Measurements from ENCODE around the gene PLD4. TPM values are rescaled to one million over a fixed set of nuclear protein-coding genes. Genes with fewer than 3 reads are reported as not detected.
A peak's percentile ranks its signal among the peaks of the same experiment; 100 is the strongest.

Gene PLD4
- total RNA-seq, 1 experiment from 2014 or later, result 0.07 TPM

DNA sequence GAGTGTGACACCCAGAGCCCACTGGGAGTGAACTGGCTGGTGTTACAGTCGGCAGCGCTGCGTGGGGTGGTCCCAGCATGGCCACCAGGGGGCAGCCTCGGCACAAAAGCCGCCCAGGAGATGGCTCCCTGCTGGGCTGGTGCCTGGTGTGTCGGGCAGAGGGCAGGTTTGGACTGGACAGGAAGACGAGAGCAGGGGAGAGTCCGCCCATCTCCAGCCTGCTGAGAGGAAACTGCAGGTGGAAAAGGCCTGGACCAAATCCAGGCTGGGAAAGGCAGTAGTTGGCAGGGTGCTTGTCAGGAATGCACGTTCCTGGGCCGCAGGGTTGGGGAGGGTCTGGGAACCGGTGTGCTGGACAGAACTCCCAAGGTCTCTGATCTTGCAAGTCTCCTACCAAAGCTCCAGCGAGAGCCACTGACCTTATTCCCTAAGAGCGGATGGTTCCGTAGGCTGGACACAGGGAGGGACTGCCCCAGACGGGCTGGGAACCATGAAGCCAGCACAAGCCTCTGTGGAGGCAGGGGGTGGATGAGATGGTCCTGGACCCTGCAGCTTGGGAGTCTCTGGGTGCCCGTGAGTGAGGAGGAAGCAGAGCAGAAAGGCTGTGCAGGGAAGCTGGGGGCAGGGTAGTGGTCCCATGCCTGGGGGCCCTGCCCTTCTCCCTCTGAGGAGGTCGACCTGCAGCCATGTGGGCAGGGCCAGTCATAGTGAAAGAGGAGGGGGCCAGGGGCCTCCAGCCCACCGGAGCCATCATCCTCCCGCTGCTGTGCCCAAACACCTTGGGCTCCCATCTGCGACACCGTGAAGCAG, 51.7 kb downstream of the PLD4 start (continued):
- TF ChIP-seq, protein P1, sequence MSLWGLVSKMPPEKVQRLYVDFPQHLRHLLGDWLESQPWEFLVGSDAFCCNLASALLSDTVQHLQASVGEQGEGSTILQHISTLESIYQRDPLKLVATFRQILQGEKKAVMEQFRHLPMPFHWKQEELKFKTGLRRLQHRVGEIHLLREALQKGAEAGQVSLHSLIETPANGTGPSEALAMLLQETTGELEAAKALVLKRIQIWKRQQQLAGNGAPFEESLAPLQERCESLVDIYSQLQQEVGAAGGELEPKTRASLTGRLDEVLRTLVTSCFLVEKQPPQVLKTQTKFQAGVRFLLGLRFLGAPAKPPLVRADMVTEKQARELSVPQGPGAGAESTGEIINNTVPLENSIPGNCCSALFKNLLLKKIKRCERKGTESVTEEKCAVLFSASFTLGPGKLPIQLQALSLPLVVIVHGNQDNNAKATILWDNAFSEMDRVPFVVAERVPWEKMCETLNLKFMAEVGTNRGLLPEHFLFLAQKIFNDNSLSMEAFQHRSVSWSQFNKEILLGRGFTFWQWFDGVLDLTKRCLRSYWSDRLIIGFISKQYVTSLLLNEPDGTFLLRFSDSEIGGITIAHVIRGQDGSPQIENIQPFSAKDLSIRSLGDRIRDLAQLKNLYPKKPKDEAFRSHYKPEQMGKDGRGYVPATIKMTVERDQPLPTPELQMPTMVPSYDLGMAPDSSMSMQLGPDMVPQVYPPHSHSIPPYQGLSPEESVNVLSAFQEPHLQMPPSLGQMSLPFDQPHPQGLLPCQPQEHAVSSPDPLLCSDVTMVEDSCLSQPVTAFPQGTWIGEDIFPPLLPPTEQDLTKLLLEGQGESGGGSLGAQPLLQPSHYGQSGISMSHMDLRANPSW (CRISPR knock-in tag; conservative IDR thresholded peaks at IDR 0.05; ENCODE audit: low read depth), result no peak
- TF ChIP-seq SMAD3 (CRISPR knock-in tag; IDR thresholded peaks at IDR 0.05; ENCODE audit: borderline replicate concordance) (no peak), JUN (CRISPR knock-in tag; IDR thresholded peaks at IDR 0.05) (no peak), SMAD4 (CRISPR knock-in tag; IDR thresholded peaks at IDR 0.05) (no peak), TEAD1 (CRISPR knock-in tag; IDR thresholded peaks at IDR 0.05) (no peak), ZNF423 (CRISPR knock-in tag; IDR thresholded peaks at IDR 0.05) (peak; percentile 83; the same call in 1 of the 2 replicates), TCF7 (CRISPR knock-in tag; IDR thresholded peaks at IDR 0.05; ENCODE audit: low read depth) (no peak), NFE2L1 (CRISPR knock-in tag; IDR thresholded peaks at IDR 0.05) (no peak), SP1 (CRISPR knock-in tag; conservative IDR thresholded peaks at IDR 0.05) (0 out of 2 replicates have a peak, but pooled peaks have one; percentile 41), NFYB (CRISPR knock-in tag; conservative IDR thresholded peaks at IDR 0.05; ENCODE audit: low read depth) (no peak), HMGA2 (CRISPR knock-in tag; IDR thresholded peaks at IDR 0.05) (no peak), SOX15 (CRISPR knock-in tag; IDR thresholded peaks at IDR 0.05) (no peak), ELF4 (CRISPR knock-in tag; IDR thresholded peaks at IDR 0.05; ENCODE audit: low read depth) (no peak), ZNF416 (CRISPR knock-in tag; IDR thresholded peaks at IDR 0.05) (0 out of 2 replicates have a peak, but pooled peaks have one; percentile 12), OVOL2 (CRISPR knock-in tag; IDR thresholded peaks at IDR 0.05; ENCODE audit: borderline replicate concordance) (no peak), FOXP1 (CRISPR knock-in tag; IDR thresholded peaks at IDR 0.05; ENCODE audit: borderline replicate concordance) (no peak), IRF2 (CRISPR knock-in tag; IDR thresholded peaks at IDR 0.05; ENCODE audit: borderline replicate concordance, low read depth) (no peak)
- TF ChIP-seq, protein P2, sequence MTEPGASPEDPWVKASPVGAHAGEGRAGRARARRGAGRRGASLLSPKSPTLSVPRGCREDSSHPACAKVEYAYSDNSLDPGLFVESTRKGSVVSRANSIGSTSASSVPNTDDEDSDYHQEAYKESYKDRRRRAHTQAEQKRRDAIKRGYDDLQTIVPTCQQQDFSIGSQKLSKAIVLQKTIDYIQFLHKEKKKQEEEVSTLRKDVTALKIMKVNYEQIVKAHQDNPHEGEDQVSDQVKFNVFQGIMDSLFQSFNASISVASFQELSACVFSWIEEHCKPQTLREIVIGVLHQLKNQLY (CRISPR knock-in tag; IDR thresholded peaks at IDR 0.05), result no peak
- TF ChIP-seq, protein P3, sequence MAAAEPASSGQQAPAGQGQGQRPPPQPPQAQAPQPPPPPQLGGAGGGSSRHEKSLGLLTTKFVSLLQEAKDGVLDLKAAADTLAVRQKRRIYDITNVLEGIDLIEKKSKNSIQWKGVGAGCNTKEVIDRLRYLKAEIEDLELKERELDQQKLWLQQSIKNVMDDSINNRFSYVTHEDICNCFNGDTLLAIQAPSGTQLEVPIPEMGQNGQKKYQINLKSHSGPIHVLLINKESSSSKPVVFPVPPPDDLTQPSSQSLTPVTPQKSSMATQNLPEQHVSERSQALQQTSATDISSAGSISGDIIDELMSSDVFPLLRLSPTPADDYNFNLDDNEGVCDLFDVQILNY (CRISPR knock-in tag; IDR thresholded peaks at IDR 0.05), result no peak
- TF ChIP-seq, protein P4, sequence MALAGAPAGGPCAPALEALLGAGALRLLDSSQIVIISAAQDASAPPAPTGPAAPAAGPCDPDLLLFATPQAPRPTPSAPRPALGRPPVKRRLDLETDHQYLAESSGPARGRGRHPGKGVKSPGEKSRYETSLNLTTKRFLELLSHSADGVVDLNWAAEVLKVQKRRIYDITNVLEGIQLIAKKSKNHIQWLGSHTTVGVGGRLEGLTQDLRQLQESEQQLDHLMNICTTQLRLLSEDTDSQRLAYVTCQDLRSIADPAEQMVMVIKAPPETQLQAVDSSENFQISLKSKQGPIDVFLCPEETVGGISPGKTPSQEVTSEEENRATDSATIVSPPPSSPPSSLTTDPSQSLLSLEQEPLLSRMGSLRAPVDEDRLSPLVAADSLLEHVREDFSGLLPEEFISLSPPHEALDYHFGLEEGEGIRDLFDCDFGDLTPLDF (CRISPR knock-in tag; IDR thresholded peaks at IDR 0.05), result no peak
- TF ChIP-seq, protein P5, sequence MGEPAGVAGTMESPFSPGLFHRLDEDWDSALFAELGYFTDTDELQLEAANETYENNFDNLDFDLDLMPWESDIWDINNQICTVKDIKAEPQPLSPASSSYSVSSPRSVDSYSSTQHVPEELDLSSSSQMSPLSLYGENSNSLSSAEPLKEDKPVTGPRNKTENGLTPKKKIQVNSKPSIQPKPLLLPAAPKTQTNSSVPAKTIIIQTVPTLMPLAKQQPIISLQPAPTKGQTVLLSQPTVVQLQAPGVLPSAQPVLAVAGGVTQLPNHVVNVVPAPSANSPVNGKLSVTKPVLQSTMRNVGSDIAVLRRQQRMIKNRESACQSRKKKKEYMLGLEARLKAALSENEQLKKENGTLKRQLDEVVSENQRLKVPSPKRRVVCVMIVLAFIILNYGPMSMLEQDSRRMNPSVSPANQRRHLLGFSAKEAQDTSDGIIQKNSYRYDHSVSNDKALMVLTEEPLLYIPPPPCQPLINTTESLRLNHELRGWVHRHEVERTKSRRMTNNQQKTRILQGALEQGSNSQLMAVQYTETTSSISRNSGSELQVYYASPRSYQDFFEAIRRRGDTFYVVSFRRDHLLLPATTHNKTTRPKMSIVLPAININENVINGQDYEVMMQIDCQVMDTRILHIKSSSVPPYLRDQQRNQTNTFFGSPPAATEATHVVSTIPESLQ (CRISPR knock-in tag; IDR thresholded peaks at IDR 0.05), result no peak
- TF ChIP-seq, protein P6, sequence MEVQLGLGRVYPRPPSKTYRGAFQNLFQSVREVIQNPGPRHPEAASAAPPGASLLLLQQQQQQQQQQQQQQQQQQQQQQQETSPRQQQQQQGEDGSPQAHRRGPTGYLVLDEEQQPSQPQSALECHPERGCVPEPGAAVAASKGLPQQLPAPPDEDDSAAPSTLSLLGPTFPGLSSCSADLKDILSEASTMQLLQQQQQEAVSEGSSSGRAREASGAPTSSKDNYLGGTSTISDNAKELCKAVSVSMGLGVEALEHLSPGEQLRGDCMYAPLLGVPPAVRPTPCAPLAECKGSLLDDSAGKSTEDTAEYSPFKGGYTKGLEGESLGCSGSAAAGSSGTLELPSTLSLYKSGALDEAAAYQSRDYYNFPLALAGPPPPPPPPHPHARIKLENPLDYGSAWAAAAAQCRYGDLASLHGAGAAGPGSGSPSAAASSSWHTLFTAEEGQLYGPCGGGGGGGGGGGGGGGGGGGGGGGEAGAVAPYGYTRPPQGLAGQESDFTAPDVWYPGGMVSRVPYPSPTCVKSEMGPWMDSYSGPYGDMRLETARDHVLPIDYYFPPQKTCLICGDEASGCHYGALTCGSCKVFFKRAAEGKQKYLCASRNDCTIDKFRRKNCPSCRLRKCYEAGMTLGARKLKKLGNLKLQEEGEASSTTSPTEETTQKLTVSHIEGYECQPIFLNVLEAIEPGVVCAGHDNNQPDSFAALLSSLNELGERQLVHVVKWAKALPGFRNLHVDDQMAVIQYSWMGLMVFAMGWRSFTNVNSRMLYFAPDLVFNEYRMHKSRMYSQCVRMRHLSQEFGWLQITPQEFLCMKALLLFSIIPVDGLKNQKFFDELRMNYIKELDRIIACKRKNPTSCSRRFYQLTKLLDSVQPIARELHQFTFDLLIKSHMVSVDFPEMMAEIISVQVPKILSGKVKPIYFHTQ (CRISPR knock-in tag; IDR thresholded peaks at IDR 0.05), result no peak
- TF ChIP-seq, protein P7, sequence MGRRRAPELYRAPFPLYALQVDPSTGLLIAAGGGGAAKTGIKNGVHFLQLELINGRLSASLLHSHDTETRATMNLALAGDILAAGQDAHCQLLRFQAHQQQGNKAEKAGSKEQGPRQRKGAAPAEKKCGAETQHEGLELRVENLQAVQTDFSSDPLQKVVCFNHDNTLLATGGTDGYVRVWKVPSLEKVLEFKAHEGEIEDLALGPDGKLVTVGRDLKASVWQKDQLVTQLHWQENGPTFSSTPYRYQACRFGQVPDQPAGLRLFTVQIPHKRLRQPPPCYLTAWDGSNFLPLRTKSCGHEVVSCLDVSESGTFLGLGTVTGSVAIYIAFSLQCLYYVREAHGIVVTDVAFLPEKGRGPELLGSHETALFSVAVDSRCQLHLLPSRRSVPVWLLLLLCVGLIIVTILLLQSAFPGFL (CRISPR knock-in tag; IDR thresholded peaks at IDR 0.05; ENCODE audit: borderline replicate concordance), result no peak
- TF ChIP-seq, protein P8, sequence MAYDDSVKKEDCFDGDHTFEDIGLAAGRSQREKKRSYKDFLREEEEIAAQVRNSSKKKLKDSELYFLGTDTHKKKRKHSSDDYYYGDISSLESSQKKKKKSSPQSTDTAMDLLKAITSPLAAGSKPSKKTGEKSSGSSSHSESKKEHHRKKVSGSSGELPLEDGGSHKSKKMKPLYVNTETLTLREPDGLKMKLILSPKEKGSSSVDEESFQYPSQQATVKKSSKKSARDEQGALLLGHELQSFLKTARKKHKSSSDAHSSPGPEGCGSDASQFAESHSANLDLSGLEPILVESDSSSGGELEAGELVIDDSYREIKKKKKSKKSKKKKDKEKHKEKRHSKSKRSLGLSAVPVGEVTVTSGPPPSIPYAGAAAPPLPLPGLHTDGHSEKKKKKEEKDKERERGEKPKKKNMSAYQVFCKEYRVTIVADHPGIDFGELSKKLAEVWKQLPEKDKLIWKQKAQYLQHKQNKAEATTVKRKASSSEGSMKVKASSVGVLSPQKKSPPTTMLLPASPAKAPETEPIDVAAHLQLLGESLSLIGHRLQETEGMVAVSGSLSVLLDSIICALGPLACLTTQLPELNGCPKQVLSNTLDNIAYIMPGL (CRISPR knock-in tag; IDR thresholded peaks at IDR 0.05), result peak; percentile 59; the same call in 1 of the 2 replicates
- TF ChIP-seq, protein P9, sequence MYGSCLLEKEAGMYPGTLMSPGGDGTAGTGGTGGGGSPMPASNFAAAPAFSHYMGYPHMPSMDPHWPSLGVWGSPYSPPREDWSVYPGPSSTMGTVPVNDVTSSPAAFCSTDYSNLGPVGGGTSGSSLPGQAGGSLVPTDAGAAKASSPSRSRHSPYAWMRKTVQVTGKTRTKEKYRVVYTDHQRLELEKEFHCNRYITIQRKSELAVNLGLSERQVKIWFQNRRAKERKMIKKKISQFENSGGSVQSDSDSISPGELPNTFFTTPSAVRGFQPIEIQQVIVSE (CRISPR knock-in tag; IDR thresholded peaks at IDR 0.05; ENCODE audit: borderline replicate concordance), result no peak

Measured in WTC11 (cell line).